RWPE2 (cell line): ENCODE results near the gene MTUS2.

Source experiments
- ATAC-seq: fragments of 200-7000 bp; cut with Tn5 transposase; 3 replicates; pipeline ENCODE4 v1.9.1; 2021; ENCODE audit warnings: low read depth
- DNase-seq: peaks from one replicate; pipeline ENCODE4 v3.0.0-alpha.2; 2020; ENCODE audit warnings: low spot score
- H3K27ac ChIP-seq: fragments of 450-650 bp; 2 replicates; pipeline ENCODE4 v1.5.1; 2017; ENCODE audit warnings: mild to moderate bottlenecking; ENCODE audit not compliant: poor library complexity, severe bottlenecking
- H3K27me3 ChIP-seq: fragments of 250-450 bp; sonication (Bioruptor Pico); 2 replicates; pipeline ENCODE4 v1.5.1; 2021; ENCODE audit warnings: mild to moderate bottlenecking, moderate library complexity; ENCODE audit not compliant: insufficient read depth, poor library complexity, severe bottlenecking
- H3K36me3 ChIP-seq: fragments of 250-450 bp; sonication (Bioruptor Pico); 2 replicates; pipeline ENCODE4 v1.5.1; 2020; ENCODE audit warnings: low read depth, mild to moderate bottlenecking, moderate library complexity
- H3K4me1 ChIP-seq: fragments of 250-450 bp; sonication (Bioruptor Pico); 2 replicates; pipeline ENCODE4 v1.5.1; 2021; ENCODE audit warnings: mild to moderate bottlenecking, moderate library complexity; ENCODE audit not compliant: insufficient read depth, poor library complexity, severe bottlenecking
- H3K4me3 ChIP-seq: fragments of 250-450 bp; sonication (Bioruptor Pico); 2 replicates; pipeline ENCODE4 v1.5.1; 2021; ENCODE audit warnings: mild to moderate bottlenecking, moderate library complexity; ENCODE audit not compliant: severe bottlenecking
- H3K9me3 ChIP-seq: fragments of 250-450 bp; sonication (Bioruptor Pico); 2 replicates; pipeline ENCODE4 v1.5.1; 2021; ENCODE audit warnings: mild to moderate bottlenecking, moderate library complexity; ENCODE audit not compliant: severe bottlenecking
- CTCF ChIP-seq: fragments of 450-650 bp; IDR thresholded peaks from one replicate; pipeline ENCODE4 v1.5.1; 2017; ENCODE audit warnings: mild to moderate bottlenecking, moderate library complexity; ENCODE audit not compliant: poor library complexity, severe bottlenecking

The MTUS2 gene

GRCh38 chr13:29361716-29362115 lies 541.6 kb downstream of the MTUS2 start:
- no peak overlapping the region for H3K4me3 ChIP-seq
- DNase-seq (no peak), ATAC-seq (no peak)
- no peak overlapping the region for H3K27ac ChIP-seq
- no peaks in the 10 kb centered on the region for H3K4me1 ChIP-seq
- peaks cover 12% of the 10 kb centered on the region for H3K27me3 ChIP-seq
- TF ChIP-seq CTCF, result no peak
- no peaks in the 10 kb centered on the region for H3K36me3 ChIP-seq
- H3K9me3 ChIP-seq, result no peaks in the 10 kb centered on the region

- Histone ChIP-seq H3K9me3 (no peaks in the 10 kb centered on the region), H3K36me3 (no peaks in the 10 kb centered on the region), H3K4me1 (no peaks in the 10 kb centered on the region), H3K27ac (no peak overlapping the region), H3K4me3 (no peak overlapping the region), H3K27me3 (no peaks in the 10 kb centered on the region)
- ATAC-seq (peak; percentile 79), DNase-seq (no peak)
- TF ChIP-seq CTCF, result peak; percentile 81
These were observed 542.9 kb downstream of the MTUS2 start for GRCh38 chr13:29362849-29363604.

GRCh38 chr13:29369060-29369743 lies 549.1 kb downstream of the MTUS2 start:
- no peaks in the 10 kb centered on the region for H3K4me1 ChIP-seq
- no peaks in the 10 kb centered on the region for H3K36me3 ChIP-seq
- no peak overlapping the region for H3K4me3 ChIP-seq
- ATAC-seq (peak; percentile 60; the same call in 1 of the 3 replicates), DNase-seq (no peak)
- no peak overlapping the region for H3K27ac ChIP-seq
- TF ChIP-seq CTCF, result peak; percentile 54
- no peaks in the 10 kb centered on the region for H3K9me3 ChIP-seq
- H3K27me3 ChIP-seq, result peaks cover 8% of the 10 kb centered on the region

GRCh38 chr13:29379281-29379680 lies 559.1 kb downstream of the MTUS2 start:
- DNase-seq (no peak), ATAC-seq (no peak)
- no peaks in the 10 kb centered on the region for H3K36me3 ChIP-seq
- no peaks in the 10 kb centered on the region for H3K27me3 ChIP-seq
- H3K4me1 ChIP-seq, result no peaks in the 10 kb centered on the region
- no peak for TF ChIP-seq CTCF
- H3K4me3 ChIP-seq, result no peak overlapping the region
- no peak overlapping the region for H3K27ac ChIP-seq
- H3K9me3 ChIP-seq, result no peaks in the 10 kb centered on the region

- Histone ChIP-seq H3K9me3 (no peaks in the 10 kb centered on the region), H3K4me1 (no peaks in the 10 kb centered on the region), H3K27ac (no peak overlapping the region), H3K27me3 (no peaks in the 10 kb centered on the region), H3K36me3 (no peaks in the 10 kb centered on the region), H3K4me3 (no peak overlapping the region)
- no peak for TF ChIP-seq CTCF
- DNase-seq, result no peak
- ATAC-seq, result no peak
These were observed 559.7 kb downstream of the MTUS2 start for GRCh38 chr13:29379865-29380264.
